Stimulated activated CD4-positive, alpha-beta T cell treated with anti-CD3 and anti-CD28 coated beads, Interleukin-4, amount 100 ng/mL, for 4 hours (primary cell): Measurements from ENCODE around the gene ACSM6.
"Not testable (repeated sequence)": the region's sequence is repeated elsewhere in the genome, so short reads cannot be mapped to it uniquely, and the experiment has no call there.

Experiments
- DNase-seq, 2 experiments: peaks; one replicate each; pipeline ENCODE4 v3.0.0-alpha.2; 2020

ACSM6 gene

GRCh38 chr10:95220539-95220938 is 26.5 kb downstream of the ACSM6 start:
- no peak for DNase-seq

GRCh38 chr10:95221124-95221523 is 27.1 kb downstream of the ACSM6 start:
- no peak for DNase-seq

GRCh38 chr10:95225136-95225535 is 31.1 kb downstream of the ACSM6 start:
- DNase-seq, result no peak

GRCh38 chr10:95228934-95229723 is 35.1 kb downstream of the ACSM6 start:
- not testable (repeated sequence) for DNase-seq

GRCh38 chr10:95229724-95230627 is 35.9 kb downstream of the ACSM6 start:
- DNase-seq, result no peak

GRCh38 chr10:95230677-95231586 is 36.9 kb downstream of the ACSM6 start:
- peak; percentile 47 to 52 for DNase-seq

- no peak for DNase-seq
These were observed 39.5 kb downstream of the ACSM6 start for GRCh38 chr10:95233377-95234034.

- DNase-seq, result no peak
These were observed 40.9 kb downstream of the ACSM6 start for GRCh38 chr10:95234951-95235350.

- DNase-seq, result no peak
These were observed 41.6 kb downstream of the ACSM6 start for GRCh38 chr10:95235676-95236067.

- no peak for DNase-seq
These were observed 42.2 kb downstream of the ACSM6 start for GRCh38 chr10:95236068-95236903.

GRCh38 chr10:95237376-95238170 is 43.5 kb downstream of the ACSM6 start:
- DNase-seq, result no peak

- not testable (repeated sequence) for DNase-seq
These were observed 46.1 kb downstream of the ACSM6 start for GRCh38 chr10:95240096-95240495.

- DNase-seq, result no peak
These were observed 46.8 kb downstream of the ACSM6 start for GRCh38 chr10:95240811-95241210.

GRCh38 chr10:95241533-95241932 is 47.5 kb downstream of the ACSM6 start:
- DNase-seq, result no peak

- DNase-seq, result no peak
These were observed 48.7 kb downstream of the ACSM6 start for GRCh38 chr10:95242581-95243317.

GRCh38 chr10:95243318-95243617 is 49.2 kb downstream of the ACSM6 start:
- no peak for DNase-seq

GRCh38 chr10:95244152-95244551 is 50.1 kb downstream of the ACSM6 start:
- DNase-seq, result no peak

- DNase-seq, result no peak
These were observed 51.5 kb downstream of the ACSM6 start for GRCh38 chr10:95245425-95246055.

GRCh38 chr10:95246582-95247051 is 52.6 kb downstream of the ACSM6 start:
- DNase-seq, result peak; percentile 20 to 47
